Measurements from ENCODE around the gene HACD2. TPM values are rescaled to one million over a fixed set of nuclear protein-coding genes. Genes with fewer than 3 reads are reported as not detected.

Gene HACD2
- total RNA-seq, 2 experiments from 2014 or later = 12.1 to 13.3 TPM

GRCh38 chr3:123584284-123584987 lies 417 bp downstream of the HACD2 start:
- Mint-ChIP-seq H3K4me1 (ENCODE audit: low read depth) (peaks cover 20% of the 10 kb centered on the region), H3K27me3 (no peaks in the 10 kb centered on the region), H3K27ac (peak overlapping the region; percentile 89), H3K36me3 (ENCODE audit: low read depth) (peaks cover 32% of the 10 kb centered on the region), H3K4me3 (peak overlapping the region; percentile 95), H3K9me3 (no peaks in the 10 kb centered on the region)
- POLR2A ChIA-PET = interaction anchor here (0.6 to 3.5 kb wide), 3 partner anchors 383 to 1200 kb away, joined by 3 to 12 read pairs (median 8); partner anchors contain the start of genes FAM162A and SEC22A
- H3K4me1 ChIP-seq (ENCODE audit: insufficient read depth, low read length) = peaks cover 16% of the 10 kb centered on the region
- peak overlapping the region; percentile 79 for H3K4me3 ChIP-seq (ENCODE audit: low read length)
- peak overlapping the region in 1 of 2 donors; percentile 84 for H3K27ac ChIP-seq (ENCODE audit: low read depth in 1 of 2, low read length in 2 of 2)
- H3K27me3 ChIP-seq (ENCODE audit: control insufficient read depth in 1 of 2, insufficient read depth in 2 of 2, low read length in 2 of 2) = no peaks in the 10 kb centered on the region
- no peaks in the 10 kb centered on the region for H3K9me3 ChIP-seq (ENCODE audit: control insufficient read depth in 1 of 2, insufficient read depth in 1 of 2, low read length in 2 of 2)
- ATAC-seq (ENCODE audit: poor library complexity) = peak; percentile 18
- intact Hi-C loops (cut with DNase I, micrococcal nuclease) = loop anchor here (2.0 to 10.0 kb wide), 9 partner anchors 384 to 1924 kb away; partner anchors contain the start of genes HCLS1 (in 2 of the 2), EAF2 (in 1 of the 2), IQCB1 (in 1 of the 2) and KPNA1 (in 1 of the 2)
- H3K36me3 ChIP-seq (ENCODE audit: insufficient read depth, low read length) = peaks cover 17% of the 10 kb centered on the region
- DNase-seq = peak in 6 of 14 experiments; percentile 4 to 71 (median 30)
- TF ChIP-seq, protein P1, sequence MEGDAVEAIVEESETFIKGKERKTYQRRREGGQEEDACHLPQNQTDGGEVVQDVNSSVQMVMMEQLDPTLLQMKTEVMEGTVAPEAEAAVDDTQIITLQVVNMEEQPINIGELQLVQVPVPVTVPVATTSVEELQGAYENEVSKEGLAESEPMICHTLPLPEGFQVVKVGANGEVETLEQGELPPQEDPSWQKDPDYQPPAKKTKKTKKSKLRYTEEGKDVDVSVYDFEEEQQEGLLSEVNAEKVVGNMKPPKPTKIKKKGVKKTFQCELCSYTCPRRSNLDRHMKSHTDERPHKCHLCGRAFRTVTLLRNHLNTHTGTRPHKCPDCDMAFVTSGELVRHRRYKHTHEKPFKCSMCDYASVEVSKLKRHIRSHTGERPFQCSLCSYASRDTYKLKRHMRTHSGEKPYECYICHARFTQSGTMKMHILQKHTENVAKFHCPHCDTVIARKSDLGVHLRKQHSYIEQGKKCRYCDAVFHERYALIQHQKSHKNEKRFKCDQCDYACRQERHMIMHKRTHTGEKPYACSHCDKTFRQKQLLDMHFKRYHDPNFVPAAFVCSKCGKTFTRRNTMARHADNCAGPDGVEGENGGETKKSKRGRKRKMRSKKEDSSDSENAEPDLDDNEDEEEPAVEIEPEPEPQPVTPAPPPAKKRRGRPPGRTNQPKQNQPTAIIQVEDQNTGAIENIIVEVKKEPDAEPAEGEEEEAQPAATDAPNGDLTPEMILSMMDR (IDR thresholded peaks at IDR 0.05) = no peak
- CTCF ChIA-PET = interaction anchor here (0.9 to 1.4 kb wide), 2 partner anchors 8 to 1200 kb away, joined by 3 read pairs; partner anchors contain the start of gene FAM162A

- peak overlapping the region; percentile 89 for H3K27ac Mint-ChIP-seq
- CTCF ChIA-PET = interaction anchor here (1.4 kb wide), 1 partner anchor 1199 kb away, joined by 3 read pairs; the partner anchor contains the start of gene FAM162A
- intact Hi-C loops (cut with DNase I, micrococcal nuclease) = loop anchor here in 1 of 2 experiments (5.0 to 10.0 kb wide), 7 partner anchors 899 to 1919 kb away; partner anchors contain the start of genes EAF2, HCLS1, IQCB1 and KPNA1
Observed at GRCh38 chr3:123583561-123583960, 1.3 kb downstream of the HACD2 start.

GRCh38 chr3:123582315-123582714 lies 2.5 kb downstream of the HACD2 start:
- no peak overlapping the region for H3K27ac ChIP-seq (ENCODE audit: low read depth in 1 of 2, low read length in 2 of 2)
- POLR2A ChIA-PET = interaction anchor here (3.5 kb wide), 1 partner anchor 381 kb away, joined by 12 read pairs; the partner anchor contains the start of gene SEC22A
- ATAC-seq (ENCODE audit: poor library complexity) = no peak
- intact Hi-C loops (cut with DNase I, micrococcal nuclease) = loop anchor here in 1 of 2 experiments (5.0 to 10.0 kb wide), 7 partner anchors 898 to 1918 kb away; partner anchors contain the start of genes EAF2, HCLS1, IQCB1 and KPNA1
- Mint-ChIP-seq H3K4me1 (ENCODE audit: low read depth) (peaks cover 20% of the 10 kb centered on the region), H3K36me3 (ENCODE audit: low read depth) (peaks cover 39% of the 10 kb centered on the region), H3K9me3 (no peaks in the 10 kb centered on the region), H3K27me3 (no peaks in the 10 kb centered on the region), H3K4me3 (peak overlapping the region; percentile 45), H3K27ac (no peak overlapping the region)
- H3K27me3 ChIP-seq (ENCODE audit: control insufficient read depth in 1 of 2, insufficient read depth in 2 of 2, low read length in 2 of 2) = no peaks in the 10 kb centered on the region
- H3K9me3 ChIP-seq (ENCODE audit: control insufficient read depth in 1 of 2, insufficient read depth in 1 of 2, low read length in 2 of 2) = no peaks in the 10 kb centered on the region
- peaks cover 35% of the 10 kb centered on the region for H3K36me3 ChIP-seq (ENCODE audit: insufficient read depth, low read length)
- peaks cover 16% of the 10 kb centered on the region for H3K4me1 ChIP-seq (ENCODE audit: insufficient read depth, low read length)
- TF ChIP-seq, protein P1 (IDR thresholded peaks at IDR 0.05) = no peak
- DNase-seq = no peak
- CTCF ChIA-PET = no interaction called here
- H3K4me3 ChIP-seq (ENCODE audit: low read length) = no peak overlapping the region

More at GRCh38 chr3:123583561-123583960, 1.3 kb downstream of the HACD2 start:
- Mint-ChIP-seq H3K27me3 (no peaks in the 10 kb centered on the region), H3K4me3 (peak overlapping the region; percentile 95), H3K9me3 (no peaks in the 10 kb centered on the region), H3K36me3 (ENCODE audit: low read depth) (peaks cover 30% of the 10 kb centered on the region), H3K4me1 (ENCODE audit: low read depth) (peaks cover 20% of the 10 kb centered on the region)
- peak overlapping the region; percentile 79 for H3K4me3 ChIP-seq (ENCODE audit: low read length)
- ATAC-seq (ENCODE audit: poor library complexity) = no peak
- H3K4me1 ChIP-seq (ENCODE audit: insufficient read depth, low read length) = peaks cover 16% of the 10 kb centered on the region
- no peak for DNase-seq
- H3K27ac ChIP-seq (ENCODE audit: low read depth in 1 of 2, low read length in 2 of 2) = no peak overlapping the region
- TF ChIP-seq, protein P1 (IDR thresholded peaks at IDR 0.05) = no peak
- no peaks in the 10 kb centered on the region for H3K9me3 ChIP-seq (ENCODE audit: control insufficient read depth in 1 of 2, insufficient read depth in 1 of 2, low read length in 2 of 2)
- H3K27me3 ChIP-seq (ENCODE audit: control insufficient read depth in 1 of 2, insufficient read depth in 2 of 2, low read length in 2 of 2) = no peaks in the 10 kb centered on the region
- POLR2A ChIA-PET = interaction anchor here (3.2 to 3.5 kb wide), 2 partner anchors 382 to 1199 kb away, joined by 8 to 12 read pairs; partner anchors contain the start of genes FAM162A and SEC22A
- H3K36me3 ChIP-seq (ENCODE audit: insufficient read depth, low read length) = peaks cover 26% of the 10 kb centered on the region

Data from CD4-positive, alpha-beta T cell (primary cell).